SK-N-SH (cell line): ENCODE measurements around the gene UNKL. TPM values are rescaled to one million over a fixed set of nuclear protein-coding genes. Genes with fewer than 3 reads are reported as not detected.

ENCODE experiments used
- CTCF ChIA-PET: fragments of 300-600, 350-600 bp; formaldehyde crosslinking; extraction: SDS; loops from one replicate; lab custom pipeline; 2021; lab: Yijun Ruan, JAX
- POLR2A ChIA-PET: fragments of 350-600 bp; sonication (Branson Sonifier 250); formaldehyde crosslinking; extraction: SDS; loops from one replicate; lab custom pipeline; 2020; ENCODE audit warnings: antibody characterized with exemption, inconsistent platforms; lab: Yijun Ruan, JAX
- DNase-seq: peaks from one replicate; pipeline ENCODE4 v3.0.0; 2012
- H2AFZ ChIP-seq: fragments of 200-600 bp; sonication (generic); 2 replicates; pipeline ENCODE4 v1.8.1; 2016; ENCODE audit warnings: antibody characterized with exemption, mild to moderate bottlenecking, low read depth
- H3F3A ChIP-seq: fragments of 200-600 bp; sonication (generic); replicated peaks from 2 replicates; pipeline ENCODE3; 2016; ENCODE audit warnings: antibody characterized with exemption, mild to moderate bottlenecking; ENCODE audit not compliant: insufficient read depth
- H3K27ac ChIP-seq, 2 experiments: fragments of 200-500 bp in 1 of 2; fragments of 200-600 bp in 1 of 2; sonication (Bioruptor generic) in 1 of 2; sonication (generic), shearing (Covaris generic) in 1 of 2; 2 replicates each; pipeline versions ENCODE4 v1.5.1 to v1.6.1; 2014 to 2016; ENCODE audit warnings: low read depth in 2 of 2, inconsistent platforms in 1 of 2, low read length in 1 of 2, mild to moderate bottlenecking in 1 of 2, mixed read lengths in 1 of 2
- H3K27me3 ChIP-seq: fragments of 200-600 bp; sonication (generic), shearing (Covaris generic); 2 replicates; pipeline ENCODE4 v1.6.1; 2016; ENCODE audit warnings: mixed run types; ENCODE audit not compliant: insufficient read depth
- H3K36me3 ChIP-seq, 2 experiments: fragments of 200-500 bp in 1 of 2; fragments of 200-600 bp in 1 of 2; sonication (Bioruptor generic) in 1 of 2; sonication (generic) in 1 of 2; replicated peaks in 1 of 2; 2 replicates each; pipeline versions ENCODE3 to v1.5.1; 2014 to 2016; ENCODE audit warnings: low read length in 1 of 2, mild to moderate bottlenecking in 1 of 2; ENCODE audit not compliant: insufficient read depth in 2 of 2, control insufficient read depth in 1 of 2
- H3K4me1 ChIP-seq, 2 experiments: fragments of 200-500 bp in 1 of 2; fragments of 200-600 bp in 1 of 2; sonication (Bioruptor generic) in 1 of 2; sonication (generic), shearing (Covaris generic) in 1 of 2; 2 replicates each; pipeline versions ENCODE4 v1.5.1 to v1.6.1; 2014 to 2016; ENCODE audit warnings: low read depth in 1 of 2, low read length in 1 of 2, mixed run types in 1 of 2; ENCODE audit not compliant: insufficient read depth in 2 of 2, control insufficient read depth in 1 of 2
- H3K4me2 ChIP-seq: fragments of 200-600 bp; sonication (generic), shearing (Covaris generic); 2 replicates; pipeline ENCODE4 v1.6.1; 2017; ENCODE audit warnings: mixed run types
- H3K4me3 ChIP-seq, 2 experiments: fragments of 200-500 bp in 1 of 2; fragments of 200-600 bp in 1 of 2; sonication (Bioruptor generic) in 1 of 2; sonication (generic), shearing (Covaris generic) in 1 of 2; 2 replicates each; pipeline versions ENCODE4 v1.5.1 to v1.8.1; 2014 to 2016; ENCODE audit warnings: low read depth in 2 of 2, inconsistent platforms in 1 of 2, low read length in 1 of 2, mild to moderate bottlenecking in 1 of 2, mixed read lengths in 1 of 2, moderate library complexity in 1 of 2
- H3K79me2 ChIP-seq: fragments of 200-600 bp; sonication (generic); 2 replicates; pipeline ENCODE4 v1.8.1; 2017; ENCODE audit warnings: mild to moderate bottlenecking; ENCODE audit not compliant: insufficient read depth
- H3K9ac ChIP-seq: fragments of 200-600 bp; sonication (generic); 2 replicates; pipeline ENCODE4 v1.6.1; 2017; ENCODE audit warnings: mixed run types
- H3K9me2 ChIP-seq: fragments of 200-600 bp; sonication (generic); 2 replicates; pipeline ENCODE4 v1.6.1; 2017; ENCODE audit warnings: mixed run types
- H3K9me3 ChIP-seq: fragments of 200-600 bp; sonication (generic); 2 replicates; pipeline ENCODE4 v1.6.1; 2017; ENCODE audit warnings: mixed run types, mild to moderate bottlenecking, moderate library complexity
- H4K20me1 ChIP-seq: fragments of 200-600 bp; sonication (generic); 2 replicates; pipeline ENCODE4 v1.6.1; 2017; ENCODE audit warnings: mild to moderate bottlenecking, mixed run types; ENCODE audit not compliant: insufficient read depth
- EZH2phosphoT487 ChIP-seq: fragments of 200-600 bp; sonication (generic); IDR thresholded peaks from 2 replicates; pipeline ENCODE4 v1.6.1; 2017; ENCODE audit warnings: low read depth, mixed run types, mild to moderate bottlenecking, antibody characterized with exemption, moderate library complexity, borderline replicate concordance
- FOXJ3 ChIP-seq: sonication (generic); formaldehyde crosslinking; IDR thresholded peaks from 2 replicates; pipeline ENCODE4 v1.5.1; 2020; ENCODE audit warnings: mild to moderate bottlenecking, missing genetic modification reagents
- FOXM1 ChIP-seq: IDR thresholded peaks from 2 replicates; pipeline ENCODE4 v1.4.0; 2012; ENCODE audit warnings: low read depth, mild to moderate bottlenecking
- JUND ChIP-seq: IDR thresholded peaks from 2 replicates; pipeline ENCODE4 v1.4.0; 2012
- MXI1 ChIP-seq: IDR thresholded peaks from 2 replicates; pipeline ENCODE4 v1.6.1; 2012; ENCODE audit warnings: mild to moderate bottlenecking, low read depth, low read length, improper control_type of control experiment
- NRF1 ChIP-seq: IDR thresholded peaks from 2 replicates; pipeline ENCODE4 v1.6.1; 2012; ENCODE audit warnings: low read depth, mild to moderate bottlenecking, low read length
- POLR2AphosphoS5 ChIP-seq: IDR thresholded peaks from 2 replicates; pipeline ENCODE4 v1.6.1; 2012; ENCODE audit warnings: low read depth, low read length
- RXRA ChIP-seq: IDR thresholded peaks from 2 replicates; pipeline ENCODE4 v1.4.0; 2012; ENCODE audit warnings: low read depth, mild to moderate bottlenecking, borderline replicate concordance
- TCF12 ChIP-seq: IDR thresholded peaks from 2 replicates; pipeline ENCODE4 v1.4.0; 2012
- YY1 ChIP-seq: IDR thresholded peaks from 2 replicates; pipeline ENCODE4 v1.4.0; 2012; ENCODE audit warnings: low read depth, mild to moderate bottlenecking
- WGBS: methylation state at CpG from one replicate; pipeline ENCODE4 v1.1.6; 2017; ENCODE audit warnings: low lambda C conversion rate; 5-methylcytosine and 5-hydroxymethylcytosine counted together
- polyA plus RNA-seq, 3 experiments: library from polyadenylated mRNA; depleted of rRNA; stranded (reverse); fragments of >200 nt; gene quantifications; 2 replicates each; pipeline ENCODE4 v1.2.3, GENCODE V29; 2012
- TF ChIP-seq, protein P1 (sequence below): IDR thresholded peaks from 2 replicates; pipeline ENCODE4 v1.6.1; 2012; ENCODE audit warnings: mild to moderate bottlenecking, low read depth, low read length, moderate library complexity
- TF ChIP-seq, protein P2 (sequence below): fragments of 150-350 bp; IDR thresholded peaks from 2 replicates; pipeline ENCODE4 v1.6.1; 2016; ENCODE audit warnings: mild to moderate bottlenecking, low read depth, low read length
- TF ChIP-seq, protein P3 (sequence below): IDR thresholded peaks from 2 replicates; pipeline ENCODE4 v1.4.0; 2012; ENCODE audit warnings: low read depth, borderline replicate concordance
- TF ChIP-seq, protein P4 (sequence below): fragments of 150-350 bp; IDR thresholded peaks from 2 replicates; pipeline ENCODE4 v1.6.1; 2017; ENCODE audit warnings: antibody characterized with exemption, low read length, low read depth, borderline replicate concordance

Gene UNKL
- polyA plus RNA-seq, 1 of the 3 experiments (the other 2 are of a cell fraction), result 16.4 TPM

DNA sequence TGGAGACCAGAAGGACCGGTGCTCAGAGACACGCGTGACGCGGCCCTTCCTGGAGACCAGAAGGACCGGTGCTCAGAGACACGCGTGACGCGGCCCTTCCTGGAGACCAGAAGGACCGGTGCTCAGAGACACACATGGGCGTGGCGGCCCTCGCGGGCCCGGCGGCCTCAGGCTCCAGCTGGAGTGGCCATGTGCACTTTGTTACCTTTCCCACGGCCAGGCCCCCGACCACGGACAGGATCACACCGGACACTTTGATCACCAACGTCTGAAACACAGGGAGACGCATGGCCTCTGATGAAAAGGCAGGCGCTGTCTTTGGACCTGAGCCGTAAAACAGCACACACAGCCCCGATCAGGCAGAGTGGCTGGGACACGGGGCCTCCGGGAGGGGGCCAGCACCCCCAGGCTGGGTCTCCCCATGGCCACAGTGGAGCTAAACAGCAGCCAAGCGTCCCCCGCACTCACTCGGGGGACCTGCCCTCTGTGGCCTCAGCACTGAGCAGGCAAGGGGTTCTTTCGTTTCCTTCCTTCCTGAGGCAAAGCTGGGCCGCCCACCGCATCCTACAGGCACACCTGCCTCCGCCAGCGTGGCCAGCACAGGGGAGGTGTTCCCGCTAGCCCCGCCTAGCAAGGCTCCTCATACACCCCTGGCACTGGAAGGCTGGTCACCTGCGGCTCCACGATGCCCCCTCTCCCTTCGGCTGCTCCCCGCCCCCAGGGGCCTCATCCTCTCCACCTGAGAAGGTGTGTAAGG is 43.2 kb upstream of the UNKL start (continued):
- TF ChIP-seq, protein P1, sequence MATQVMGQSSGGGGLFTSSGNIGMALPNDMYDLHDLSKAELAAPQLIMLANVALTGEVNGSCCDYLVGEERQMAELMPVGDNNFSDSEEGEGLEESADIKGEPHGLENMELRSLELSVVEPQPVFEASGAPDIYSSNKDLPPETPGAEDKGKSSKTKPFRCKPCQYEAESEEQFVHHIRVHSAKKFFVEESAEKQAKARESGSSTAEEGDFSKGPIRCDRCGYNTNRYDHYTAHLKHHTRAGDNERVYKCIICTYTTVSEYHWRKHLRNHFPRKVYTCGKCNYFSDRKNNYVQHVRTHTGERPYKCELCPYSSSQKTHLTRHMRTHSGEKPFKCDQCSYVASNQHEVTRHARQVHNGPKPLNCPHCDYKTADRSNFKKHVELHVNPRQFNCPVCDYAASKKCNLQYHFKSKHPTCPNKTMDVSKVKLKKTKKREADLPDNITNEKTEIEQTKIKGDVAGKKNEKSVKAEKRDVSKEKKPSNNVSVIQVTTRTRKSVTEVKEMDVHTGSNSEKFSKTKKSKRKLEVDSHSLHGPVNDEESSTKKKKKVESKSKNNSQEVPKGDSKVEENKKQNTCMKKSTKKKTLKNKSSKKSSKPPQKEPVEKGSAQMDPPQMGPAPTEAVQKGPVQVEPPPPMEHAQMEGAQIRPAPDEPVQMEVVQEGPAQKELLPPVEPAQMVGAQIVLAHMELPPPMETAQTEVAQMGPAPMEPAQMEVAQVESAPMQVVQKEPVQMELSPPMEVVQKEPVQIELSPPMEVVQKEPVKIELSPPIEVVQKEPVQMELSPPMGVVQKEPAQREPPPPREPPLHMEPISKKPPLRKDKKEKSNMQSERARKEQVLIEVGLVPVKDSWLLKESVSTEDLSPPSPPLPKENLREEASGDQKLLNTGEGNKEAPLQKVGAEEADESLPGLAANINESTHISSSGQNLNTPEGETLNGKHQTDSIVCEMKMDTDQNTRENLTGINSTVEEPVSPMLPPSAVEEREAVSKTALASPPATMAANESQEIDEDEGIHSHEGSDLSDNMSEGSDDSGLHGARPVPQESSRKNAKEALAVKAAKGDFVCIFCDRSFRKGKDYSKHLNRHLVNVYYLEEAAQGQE, result no peak
- TF ChIP-seq FOXM1 (no peak), POLR2AphosphoS5 (no peak), EZH2phosphoT487 (no peak), TCF12 (no peak), MXI1 (no peak), FOXJ3 (CRISPR knock-in tag) (no peak), RXRA (no peak), NRF1 (no peak)

DNA sequence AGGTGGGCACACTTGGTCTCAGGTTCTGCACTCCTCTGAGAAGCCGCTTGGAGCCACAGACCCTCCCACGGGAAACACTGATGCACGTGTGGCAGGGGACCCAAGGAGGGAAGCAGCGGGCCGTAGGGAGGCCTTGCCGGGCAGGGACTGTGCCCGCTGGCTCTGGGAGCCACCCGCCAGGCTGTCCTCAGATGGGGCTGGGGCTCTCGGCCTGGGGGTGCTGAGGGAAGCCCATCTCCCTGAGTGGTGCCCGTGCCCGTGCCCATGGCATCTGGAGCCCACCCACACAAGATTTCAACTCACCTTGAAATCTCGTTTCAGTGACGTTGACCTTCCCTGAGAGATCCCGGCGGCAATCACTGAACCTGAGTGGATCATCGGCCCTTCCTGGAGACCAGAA is 42.4 kb upstream of the UNKL start:
- Histone ChIP-seq H3K79me2 (no peaks in the 10 kb centered on the region), H3K9me2 (no peaks in the 10 kb centered on the region), H2AFZ (no peak overlapping the region), H3K36me3 (peaks cover 0 to 44% of the 10 kb centered on the region in 2 experiments), H3K9ac (no peak overlapping the region), H3K27me3 (no peaks in the 10 kb centered on the region), H3F3A (no peaks in the 10 kb centered on the region), H3K4me1 (no peaks in the 10 kb centered on the region), H3K27ac (no peak overlapping the region)
- TF ChIP-seq YY1, result no peak
- no peak for TF ChIP-seq RXRA
- TF ChIP-seq, protein P2, sequence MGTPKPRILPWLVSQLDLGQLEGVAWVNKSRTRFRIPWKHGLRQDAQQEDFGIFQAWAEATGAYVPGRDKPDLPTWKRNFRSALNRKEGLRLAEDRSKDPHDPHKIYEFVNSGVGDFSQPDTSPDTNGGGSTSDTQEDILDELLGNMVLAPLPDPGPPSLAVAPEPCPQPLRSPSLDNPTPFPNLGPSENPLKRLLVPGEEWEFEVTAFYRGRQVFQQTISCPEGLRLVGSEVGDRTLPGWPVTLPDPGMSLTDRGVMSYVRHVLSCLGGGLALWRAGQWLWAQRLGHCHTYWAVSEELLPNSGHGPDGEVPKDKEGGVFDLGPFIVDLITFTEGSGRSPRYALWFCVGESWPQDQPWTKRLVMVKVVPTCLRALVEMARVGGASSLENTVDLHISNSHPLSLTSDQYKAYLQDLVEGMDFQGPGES, result no peak
- TF ChIP-seq JUND, result no peak
- TF ChIP-seq, protein P3, sequence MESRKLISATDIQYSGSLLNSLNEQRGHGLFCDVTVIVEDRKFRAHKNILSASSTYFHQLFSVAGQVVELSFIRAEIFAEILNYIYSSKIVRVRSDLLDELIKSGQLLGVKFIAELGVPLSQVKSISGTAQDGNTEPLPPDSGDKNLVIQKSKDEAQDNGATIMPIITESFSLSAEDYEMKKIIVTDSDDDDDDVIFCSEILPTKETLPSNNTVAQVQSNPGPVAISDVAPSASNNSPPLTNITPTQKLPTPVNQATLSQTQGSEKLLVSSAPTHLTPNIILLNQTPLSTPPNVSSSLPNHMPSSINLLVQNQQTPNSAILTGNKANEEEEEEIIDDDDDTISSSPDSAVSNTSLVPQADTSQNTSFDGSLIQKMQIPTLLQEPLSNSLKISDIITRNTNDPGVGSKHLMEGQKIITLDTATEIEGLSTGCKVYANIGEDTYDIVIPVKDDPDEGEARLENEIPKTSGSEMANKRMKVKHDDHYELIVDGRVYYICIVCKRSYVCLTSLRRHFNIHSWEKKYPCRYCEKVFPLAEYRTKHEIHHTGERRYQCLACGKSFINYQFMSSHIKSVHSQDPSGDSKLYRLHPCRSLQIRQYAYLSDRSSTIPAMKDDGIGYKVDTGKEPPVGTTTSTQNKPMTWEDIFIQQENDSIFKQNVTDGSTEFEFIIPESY, result no peak
- TF ChIP-seq, protein P4, sequence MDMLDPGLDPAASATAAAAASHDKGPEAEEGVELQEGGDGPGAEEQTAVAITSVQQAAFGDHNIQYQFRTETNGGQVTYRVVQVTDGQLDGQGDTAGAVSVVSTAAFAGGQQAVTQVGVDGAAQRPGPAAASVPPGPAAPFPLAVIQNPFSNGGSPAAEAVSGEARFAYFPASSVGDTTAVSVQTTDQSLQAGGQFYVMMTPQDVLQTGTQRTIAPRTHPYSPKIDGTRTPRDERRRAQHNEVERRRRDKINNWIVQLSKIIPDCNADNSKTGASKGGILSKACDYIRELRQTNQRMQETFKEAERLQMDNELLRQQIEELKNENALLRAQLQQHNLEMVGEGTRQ, result no peak
- TF ChIP-seq, protein P1, result no peak
- TF ChIP-seq, all 33 proteins: peak for 0
- 94% methylated on average over 11 of the region's 16 CpGs for WGBS
- ChIA-PET POLR2A (no interaction called here), CTCF (no interaction called here)
- no peak overlapping the region for H3K4me3 ChIP-seq
- no peaks in the 10 kb centered on the region for H4K20me1 ChIP-seq
- no peaks in the 10 kb centered on the region for H3K9me3 ChIP-seq
- no peak overlapping the region for H3K4me2 ChIP-seq
- DNase-seq, result no peak
